H1 (cell line): Measurements from ENCODE around the gene ADAD1. TPM values are rescaled to one million over a fixed set of nuclear protein-coding genes. Genes with fewer than 3 reads are reported as not detected.

Experiments
- CHD2 ChIP-seq: IDR thresholded peaks from 2 replicates; pipeline ENCODE4 v1.6.1; 2012; ENCODE audit warnings: low read length, improper control_type of control experiment
- SUZ12 ChIP-seq: fragments of 200-600 bp; sonication (generic); IDR thresholded peaks from 2 replicates; pipeline ENCODE4 v1.6.1; 2012; ENCODE audit warnings: mild to moderate bottlenecking, inconsistent platforms, low read length, moderate library complexity, mixed read lengths
- polyA plus RNA-seq, 7 experiments: library from polyadenylated mRNA; depleted of rRNA in 3 of 7; stranded (reverse) in 5 of 7; unstranded in 2 of 7; fragments of >200 nt in 5 of 7; fragments of 200-250 nt in 2 of 7; gene quantifications; 1 replicate in 5 of 7; 2 replicates in 1 of 7; 4 replicates in 1 of 7; pipeline versions ENCODE4 v1.2.1 to v1.2.3, GENCODE V29; 2011 to 2013; ENCODE audit warnings: missing spikeins in 2 of 7, mixed read lengths in 2 of 7
- total RNA-seq: library from RNA; stranded (reverse); fragmentation: NEBNext Ultra II Directional; extraction: Animal tissue kit (Norgen Biotek cat#: 25700); gene quantifications from 2 replicates; pipeline ENCODE4 v1.2.1, GENCODE V29; 2021

The ADAD1 gene
- total and polyA plus RNA-seq, 2 of the 8 experiments (the other 6 are each of a cell fraction or from before 2014, with no cell fraction given): not detected

- TF ChIP-seq SUZ12 (no peak), CHD2 (no peak)
- TF ChIP-seq, all 59 proteins: peak for 0
Measured at GRCh38 chr4:122456231-122457116, 77.7 kb downstream of the ADAD1 start, which contains the start of gene IL2 (continued).
